ENCODE data around the gene KIAA1958. TPM values are rescaled to one million over a fixed set of nuclear protein-coding genes. Genes with fewer than 3 reads are reported as not detected.

The KIAA1958 gene
- total RNA-seq, 2 donors from 2014 or later: 7.0 to 42.8 TPM

GRCh38 chr9:112556497-112557442 is 70.1 kb downstream of the KIAA1958 start:
- intact Hi-C loops (cut with DNase I): no loop called here
- H3K36me3 ChIP-seq: no peaks in the 10 kb centered on the region
- H3K4me3 ChIP-seq: no peak overlapping the region
- H3K27ac ChIP-seq: no peak overlapping the region
- TF ChIP-seq POLR2AphosphoS5 (IDR thresholded peaks at IDR 0.05) (no peak), CTCF (IDR thresholded peaks at IDR 0.05) (no peak), POLR2A (IDR thresholded peaks at IDR 0.05) (no peak)
- no peaks in the 10 kb centered on the region for H3K27me3 ChIP-seq (replicated peaks; ENCODE audit: insufficient read depth)
- WGBS: 85% methylated on average over 6 of the region's 6 CpGs
- no peaks in the 10 kb centered on the region for H3K4me1 ChIP-seq (replicated peaks)
- DNase-seq (ENCODE audit: low spot score): no peak
- H3K9me3 ChIP-seq: no peaks in the 10 kb centered on the region

- H3K36me3 ChIP-seq: no peaks in the 10 kb centered on the region
- H3K27me3 ChIP-seq (replicated peaks; ENCODE audit: insufficient read depth): no peaks in the 10 kb centered on the region
- intact Hi-C loops (cut with DNase I): no loop called here
- H3K9me3 ChIP-seq: no peaks in the 10 kb centered on the region
- DNase-seq (ENCODE audit: low spot score): no peak
- no peaks in the 10 kb centered on the region for H3K4me1 ChIP-seq (replicated peaks)
- no peak for TF ChIP-seq POLR2AphosphoS5 (IDR thresholded peaks at IDR 0.05)
- TF ChIP-seq POLR2A (IDR thresholded peaks at IDR 0.05): no peak
- TF ChIP-seq CTCF (IDR thresholded peaks at IDR 0.05): no peak
- no peak overlapping the region for H3K27ac ChIP-seq
- no peak overlapping the region for H3K4me3 ChIP-seq
- WGBS: 80% methylated on average over 1 of the region's 1 CpG
These were observed 71.8 kb downstream of the KIAA1958 start for GRCh38 chr9:112558476-112558875.

GRCh38 chr9:112558978-112559377 is 72.4 kb downstream of the KIAA1958 start:
- no peaks in the 10 kb centered on the region for H3K27me3 ChIP-seq (replicated peaks; ENCODE audit: insufficient read depth)
- H3K36me3 ChIP-seq: no peaks in the 10 kb centered on the region
- WGBS: 84% methylated on average over 2 of the region's 2 CpGs
- intact Hi-C loops (cut with DNase I): no loop called here
- no peaks in the 10 kb centered on the region for H3K9me3 ChIP-seq
- TF ChIP-seq POLR2AphosphoS5 (IDR thresholded peaks at IDR 0.05) (no peak), CTCF (IDR thresholded peaks at IDR 0.05) (no peak), POLR2A (IDR thresholded peaks at IDR 0.05) (no peak)
- no peak overlapping the region for H3K27ac ChIP-seq
- no peak for DNase-seq (ENCODE audit: low spot score)
- H3K4me1 ChIP-seq (replicated peaks): no peaks in the 10 kb centered on the region
- H3K4me3 ChIP-seq: no peak overlapping the region

- intact Hi-C loops (cut with DNase I): no loop called here
- Histone ChIP-seq H3K36me3 (no peaks in the 10 kb centered on the region), H3K4me1 (replicated peaks) (no peaks in the 10 kb centered on the region), H3K4me3 (no peak overlapping the region), H3K9me3 (no peaks in the 10 kb centered on the region), H3K27me3 (replicated peaks; ENCODE audit: insufficient read depth) (no peaks in the 10 kb centered on the region), H3K27ac (no peak overlapping the region)
- TF ChIP-seq POLR2AphosphoS5 (IDR thresholded peaks at IDR 0.05) (no peak), POLR2A (IDR thresholded peaks at IDR 0.05) (no peak), CTCF (IDR thresholded peaks at IDR 0.05) (no peak)
- 90% methylated on average over 5 of the region's 5 CpGs for WGBS
- no peak for DNase-seq (ENCODE audit: low spot score)
These were observed 73.2 kb downstream of the KIAA1958 start for GRCh38 chr9:112559629-112560413.
